Central memory CD8-positive, alpha-beta T cell (primary cell): ENCODE results near the gene NUCB1.
"Not testable (repeated sequence)": the region's sequence is repeated elsewhere in the genome, so short reads cannot be mapped to it uniquely, and the experiment has no call there.

Source experiments
- ATAC-seq: fragments of 150-1000 bp; cut with Tn5 transposase; replicated peaks from 2 replicates; pipeline ENCODE4 v1.10.0; 2022; ENCODE audit warnings: mild to moderate bottlenecking, moderate FRiP score, moderate number of reproducible peaks; ENCODE audit not compliant: poor library complexity, severe bottlenecking; ENCODE audit errors: extremely low read depth
- DNase-seq, 2 donors: peaks; one replicate each; pipeline ENCODE4 v3.0.0; 2021; ENCODE audit warnings: low spot score in 2 of 2
- H3K27ac Mint-ChIP-seq: one replicate; pipeline ENCODE4 v1.8.0; 2022; ENCODE audit warnings: low read depth, mild to moderate bottlenecking, moderate library complexity, mixed read lengths
- H3K27me3 Mint-ChIP-seq: one replicate; pipeline ENCODE4 v1.8.0; 2022; ENCODE audit warnings: mixed read lengths
- H3K36me3 Mint-ChIP-seq: one replicate; pipeline ENCODE4 v1.8.0; 2022; ENCODE audit warnings: mild to moderate bottlenecking, moderate library complexity, mixed read lengths; ENCODE audit not compliant: insufficient read depth
- H3K4me1 Mint-ChIP-seq: one replicate; pipeline ENCODE4 v1.8.0; 2022; ENCODE audit warnings: mixed read lengths
- H3K4me3 Mint-ChIP-seq: one replicate; pipeline ENCODE4 v1.8.0; 2022; ENCODE audit warnings: mild to moderate bottlenecking, moderate library complexity, mixed read lengths
- H3K9me3 Mint-ChIP-seq: one replicate; pipeline ENCODE4 v1.8.0; 2022; ENCODE audit warnings: mixed read lengths

The NUCB1 gene

GRCh38 chr19:48918801-48919247 is 18.7 kb downstream of the NUCB1 start:
- Mint-ChIP-seq H3K4me1 (no peaks in the 10 kb centered on the region), H3K4me3 (no peak overlapping the region), H3K27ac (no peak overlapping the region), H3K9me3 (no peaks in the 10 kb centered on the region), H3K36me3 (peaks cover 29% of the 10 kb centered on the region), H3K27me3 (no peaks in the 10 kb centered on the region)
- no peak for ATAC-seq
- DNase-seq, result no peak

DNA sequence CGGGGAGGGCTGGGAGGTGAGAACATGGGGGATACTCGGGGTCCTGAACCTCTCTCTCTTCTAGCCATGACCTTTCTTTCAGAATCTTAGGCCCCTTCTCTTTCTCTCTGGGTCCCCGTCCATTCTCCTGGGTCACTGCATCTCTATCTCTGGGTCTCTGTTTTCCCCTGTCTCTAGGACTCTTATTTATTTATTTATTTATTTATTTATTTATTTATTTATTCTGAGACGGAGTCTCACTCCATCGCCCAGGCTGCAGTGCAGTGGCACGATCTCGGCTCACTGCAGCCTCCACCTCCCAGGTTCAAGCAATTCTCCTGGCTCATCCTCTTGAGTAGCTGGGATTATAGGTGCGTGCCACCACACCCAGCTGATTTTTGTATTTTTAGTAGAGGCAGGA is 19.2 kb downstream of the NUCB1 start:
- not testable (repeated sequence) for DNase-seq, ATAC-seq, H3K27ac Mint-ChIP-seq, H3K9me3 Mint-ChIP-seq, H3K27me3 Mint-ChIP-seq, H3K4me3 Mint-ChIP-seq, H3K4me1 Mint-ChIP-seq
- peaks cover 26% of the 10 kb centered on the region for H3K36me3 Mint-ChIP-seq

DNA sequence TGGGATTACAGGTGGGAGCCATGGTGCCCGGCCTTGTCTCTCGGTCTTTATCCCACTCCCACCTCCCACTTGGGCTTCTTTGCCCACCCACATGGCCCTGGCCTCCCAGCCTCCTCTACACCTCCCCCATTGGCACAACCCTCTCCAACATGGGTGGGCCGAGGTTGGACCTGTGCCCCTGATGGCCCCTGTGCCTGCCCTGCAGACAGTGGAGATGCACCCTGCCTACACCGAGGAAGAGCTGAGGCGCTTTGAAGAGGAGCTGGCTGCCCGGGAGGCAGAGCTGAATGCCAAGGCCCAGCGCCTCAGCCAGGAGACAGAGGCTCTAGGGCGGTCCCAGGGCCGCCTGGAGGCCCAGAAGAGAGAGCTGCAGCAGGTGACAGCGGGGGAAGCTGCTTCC is 20.8 kb downstream of the NUCB1 start:
- H3K36me3 Mint-ChIP-seq, result peaks cover 18% of the 10 kb centered on the region
- no peak for DNase-seq
- ATAC-seq, result no peak
- H3K27me3 Mint-ChIP-seq, result no peaks in the 10 kb centered on the region
- no peaks in the 10 kb centered on the region for H3K9me3 Mint-ChIP-seq
- no peak overlapping the region for H3K4me3 Mint-ChIP-seq
- no peak overlapping the region for H3K27ac Mint-ChIP-seq
- no peaks in the 10 kb centered on the region for H3K4me1 Mint-ChIP-seq

DNA sequence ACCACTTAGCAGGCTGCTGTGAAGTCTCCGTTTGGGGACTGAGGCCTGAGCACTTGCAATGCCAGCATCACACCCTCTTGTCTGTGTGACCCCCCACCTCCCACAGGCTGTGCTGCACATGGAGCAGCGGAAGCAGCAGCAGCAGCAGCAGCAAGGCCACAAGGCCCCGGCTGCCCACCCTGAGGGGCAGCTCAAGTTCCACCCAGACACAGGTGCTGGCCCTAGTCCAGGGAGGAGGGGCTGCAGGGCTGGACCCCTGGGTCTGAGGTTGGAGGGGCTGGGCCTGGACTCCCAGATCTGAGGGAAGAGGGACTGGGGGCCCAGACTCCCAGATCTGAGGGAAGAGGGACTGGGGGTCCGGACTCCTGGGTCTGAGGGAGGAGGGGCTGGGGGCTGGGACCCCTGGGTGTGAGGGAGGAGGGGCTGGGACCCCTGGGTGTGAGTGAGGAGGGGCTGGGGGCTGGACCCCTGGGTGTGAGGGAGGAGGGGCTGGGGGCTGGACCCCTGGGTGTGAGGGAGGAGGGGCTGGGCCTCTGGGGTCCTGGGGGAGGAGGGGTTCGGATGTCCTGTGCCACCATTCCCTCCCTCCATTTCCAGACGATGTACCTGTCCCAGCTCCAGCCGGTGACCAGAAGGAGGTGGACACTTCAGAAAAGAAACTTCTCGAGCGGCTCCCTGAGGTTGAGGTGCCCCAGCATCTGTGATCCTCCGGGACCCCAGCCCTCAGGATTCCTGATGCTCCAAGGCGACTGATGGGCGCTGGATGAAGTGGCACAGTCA is 21.8 kb downstream of the NUCB1 start:
- Mint-ChIP-seq H3K36me3 (peaks cover 12% of the 10 kb centered on the region), H3K27me3 (no peaks in the 10 kb centered on the region), H3K4me1 (no peaks in the 10 kb centered on the region), H3K9me3 (no peaks in the 10 kb centered on the region), H3K27ac (no peak overlapping the region), H3K4me3 (no peak overlapping the region)
- ATAC-seq (no peak), DNase-seq (no peak)

DNA sequence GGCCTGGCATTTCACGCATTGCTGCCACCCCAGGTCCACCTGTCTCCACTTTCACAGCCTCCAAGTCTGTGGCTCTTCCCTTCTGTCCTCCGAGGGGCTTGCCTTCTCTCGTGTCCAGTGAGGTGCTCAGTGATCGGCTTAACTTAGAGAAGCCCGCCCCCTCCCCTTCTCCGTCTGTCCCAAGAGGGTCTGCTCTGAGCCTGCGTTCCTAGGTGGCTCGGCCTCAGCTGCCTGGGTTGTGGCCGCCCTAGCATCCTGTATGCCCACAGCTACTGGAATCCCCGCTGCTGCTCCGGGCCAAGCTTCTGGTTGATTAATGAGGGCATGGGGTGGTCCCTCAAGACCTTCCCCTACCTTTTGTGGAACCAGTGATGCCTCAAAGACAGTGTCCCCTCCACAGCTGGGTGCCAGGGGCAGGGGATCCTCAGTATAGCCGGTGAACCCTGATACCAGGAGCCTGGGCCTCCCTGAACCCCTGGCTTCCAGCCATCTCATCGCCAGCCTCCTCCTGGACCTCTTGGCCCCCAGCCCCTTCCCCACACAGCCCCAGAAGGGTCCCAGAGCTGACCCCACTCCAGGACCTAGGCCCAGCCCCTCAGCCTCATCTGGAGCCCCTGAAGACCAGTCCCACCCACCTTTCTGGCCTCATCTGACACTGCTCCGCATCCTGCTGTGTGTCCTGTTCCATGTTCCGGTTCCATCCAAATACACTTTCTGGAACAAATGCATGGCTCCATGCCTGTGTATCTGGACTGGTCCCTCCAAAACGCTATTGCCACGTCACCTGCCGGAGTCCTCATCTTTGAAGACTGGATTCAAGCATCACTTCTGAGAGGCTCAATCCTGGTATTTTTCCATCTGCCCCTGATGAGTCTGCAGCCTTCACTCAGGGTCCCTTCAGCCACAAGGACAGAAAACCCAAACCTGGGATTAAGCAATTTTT is 22.7 kb downstream of the NUCB1 start:
- Mint-ChIP-seq H3K4me3 (no peak overlapping the region), H3K27ac (no peak overlapping the region), H3K4me1 (no peaks in the 10 kb centered on the region), H3K27me3 (no peaks in the 10 kb centered on the region), H3K9me3 (no peaks in the 10 kb centered on the region), H3K36me3 (peaks cover 12% of the 10 kb centered on the region)
- DNase-seq (no peak), ATAC-seq (no peak)

- DNase-seq (no peak), ATAC-seq (no peak)
- Mint-ChIP-seq H3K36me3 (peaks cover 11% of the 10 kb centered on the region), H3K27me3 (no peaks in the 10 kb centered on the region), H3K4me3 (no peak overlapping the region), H3K27ac (no peak overlapping the region), H3K9me3 (no peaks in the 10 kb centered on the region), H3K4me1 (no peaks in the 10 kb centered on the region)
Observed at GRCh38 chr19:48925240-48925843, 25.2 kb downstream of the NUCB1 start.

GRCh38 chr19:48925890-48926289 is 25.8 kb downstream of the NUCB1 start:
- not testable (repeated sequence) for H3K27me3 Mint-ChIP-seq, H3K4me1 Mint-ChIP-seq, H3K4me3 Mint-ChIP-seq, ATAC-seq, DNase-seq, H3K27ac Mint-ChIP-seq, H3K9me3 Mint-ChIP-seq
- H3K36me3 Mint-ChIP-seq, result peaks cover 11% of the 10 kb centered on the region

DNA sequence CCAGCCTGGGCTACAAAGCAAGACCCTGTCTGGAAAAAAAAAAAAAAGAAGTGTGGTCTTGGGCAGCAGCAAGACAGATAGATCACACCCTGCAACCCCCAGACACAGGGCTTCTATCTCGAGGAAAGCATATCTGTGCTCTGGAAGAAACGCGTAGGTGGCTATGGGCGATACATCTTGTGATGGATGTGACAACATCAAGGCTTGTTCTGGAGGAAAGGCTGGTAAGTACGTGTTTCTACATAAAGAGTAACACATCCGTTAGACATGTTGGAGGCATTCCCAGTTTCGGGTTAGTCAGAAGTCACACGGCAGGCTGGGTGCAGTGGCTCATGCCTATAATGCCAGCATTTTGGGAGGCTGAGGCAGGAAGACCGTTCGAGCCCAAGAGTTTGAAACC is 26.8 kb downstream of the NUCB1 start:
- ATAC-seq (no peak), DNase-seq (no peak)
- H3K36me3 Mint-ChIP-seq, result peaks cover 8% of the 10 kb centered on the region
- no peaks in the 10 kb centered on the region for H3K9me3 Mint-ChIP-seq
- H3K27me3 Mint-ChIP-seq, result no peaks in the 10 kb centered on the region
- peak overlapping the region; percentile 62 for H3K27ac Mint-ChIP-seq
- H3K4me3 Mint-ChIP-seq, result no peak overlapping the region
- no peaks in the 10 kb centered on the region for H3K4me1 Mint-ChIP-seq

DNA sequence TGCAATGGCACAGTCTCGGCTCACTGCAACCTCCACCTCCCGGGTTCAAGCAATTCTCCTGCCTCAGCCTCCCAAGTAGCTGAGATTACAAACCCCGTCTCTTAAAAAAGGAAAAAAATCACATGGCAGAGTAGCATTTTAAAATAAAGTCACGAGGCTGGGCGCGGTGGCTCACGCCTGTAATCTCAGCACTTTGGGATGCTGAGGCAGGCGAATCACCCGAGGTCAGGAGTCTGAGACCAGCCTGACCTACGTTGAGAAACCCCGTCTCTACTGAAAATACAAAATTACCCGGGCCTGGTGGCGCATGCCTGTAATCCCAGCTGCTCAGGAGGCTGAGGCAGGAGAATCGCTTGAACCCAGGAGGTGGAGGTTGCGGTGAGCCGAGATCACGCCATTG is 27.6 kb downstream of the NUCB1 start:
- H3K27me3 Mint-ChIP-seq, H3K36me3 Mint-ChIP-seq, H3K4me3 Mint-ChIP-seq, H3K4me1 Mint-ChIP-seq, ATAC-seq, H3K9me3 Mint-ChIP-seq, DNase-seq, H3K27ac Mint-ChIP-seq: not testable (repeated sequence)

- Mint-ChIP-seq H3K36me3 (peaks cover 3% of the 10 kb centered on the region), H3K9me3 (no peaks in the 10 kb centered on the region), H3K4me1 (peaks cover 5% of the 10 kb centered on the region), H3K4me3 (no peak overlapping the region), H3K27ac (no peak overlapping the region), H3K27me3 (no peaks in the 10 kb centered on the region)
- DNase-seq, result no peak
- ATAC-seq, result no peak
Observed at GRCh38 chr19:48928164-48929025, 28.3 kb downstream of the NUCB1 start.

DNA sequence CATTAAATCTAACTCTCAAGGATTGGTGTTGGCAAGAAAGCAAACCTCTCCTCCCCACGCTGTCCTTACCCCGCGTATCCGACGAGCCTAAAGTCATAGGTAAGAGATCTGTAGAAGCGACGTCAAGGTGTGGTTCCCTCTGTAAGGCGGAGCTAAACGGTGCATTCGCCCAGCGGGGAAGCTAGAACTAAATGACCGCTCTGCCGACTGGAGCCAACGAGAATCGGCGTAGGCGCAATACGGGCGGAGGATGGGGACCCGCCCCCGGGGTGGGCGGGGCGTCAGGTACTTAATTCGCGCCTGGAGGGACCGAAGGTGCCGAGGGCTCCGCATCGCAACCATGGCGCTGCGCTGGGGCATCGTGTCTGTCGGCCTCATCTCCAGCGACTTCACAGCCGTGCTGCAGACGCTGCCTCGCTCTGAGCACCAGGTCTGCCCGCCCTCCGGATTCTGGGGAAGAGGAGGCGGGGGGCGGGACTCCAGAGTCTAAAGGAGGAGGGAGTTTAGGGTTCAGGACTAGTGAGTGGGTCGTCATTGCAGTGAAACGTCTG is 33.3 kb downstream of the NUCB1 start, which contains the start of gene DHDH:
Gene DHDH (plus strand): TSS at position 318 of the 551 bp plus-strand sequence. CDS start 23 bp downstream, at position 341.
- Mint-ChIP-seq H3K9me3 (no peaks in the 10 kb centered on the region), H3K27ac (no peak within 1 kb of the TSS), H3K27me3 (no peaks in the 10 kb centered on the region), H3K4me3 (peak within 1 kb of the TSS; percentile 81), H3K36me3 (no peaks in the 10 kb centered on the region), H3K4me1 (peaks cover 10% of the 10 kb centered on the region)
- ATAC-seq (peak; percentile 89), DNase-seq (peak; percentile 68 to 72)
